HG03460 (cell line): Measurements from ENCODE around the gene GLIPR1L2.
A peak's percentile ranks its signal among the peaks of the same experiment; 100 is the strongest.

Source experiments
- ATAC-seq: cut with Tn5 transposase; IDR thresholded peaks from one replicate; pipeline ENCODE4 v1.9.1; 2021; ENCODE audit not compliant: unreplicated experiment

The GLIPR1L2 gene

DNA sequence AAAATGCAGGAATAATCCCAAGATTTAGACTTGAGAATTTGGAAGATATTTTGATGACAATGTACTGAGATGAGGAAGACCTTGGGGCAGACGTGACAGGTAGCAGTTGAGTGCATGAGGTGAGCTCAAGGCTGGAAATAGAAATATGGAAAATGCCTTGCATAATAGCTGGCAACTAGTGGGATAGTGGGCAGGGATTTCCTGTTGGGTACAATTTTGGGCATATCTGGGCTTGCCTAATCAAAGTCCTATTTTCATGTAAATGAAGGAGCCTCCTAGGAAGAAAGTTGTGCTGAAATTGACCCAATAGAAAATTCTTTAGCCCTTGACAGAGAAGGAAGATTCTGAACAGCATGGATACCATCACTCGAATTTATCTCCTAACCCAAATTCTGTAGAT, 83.2 kb downstream of the GLIPR1L2 start:
- no peak for ATAC-seq

DNA sequence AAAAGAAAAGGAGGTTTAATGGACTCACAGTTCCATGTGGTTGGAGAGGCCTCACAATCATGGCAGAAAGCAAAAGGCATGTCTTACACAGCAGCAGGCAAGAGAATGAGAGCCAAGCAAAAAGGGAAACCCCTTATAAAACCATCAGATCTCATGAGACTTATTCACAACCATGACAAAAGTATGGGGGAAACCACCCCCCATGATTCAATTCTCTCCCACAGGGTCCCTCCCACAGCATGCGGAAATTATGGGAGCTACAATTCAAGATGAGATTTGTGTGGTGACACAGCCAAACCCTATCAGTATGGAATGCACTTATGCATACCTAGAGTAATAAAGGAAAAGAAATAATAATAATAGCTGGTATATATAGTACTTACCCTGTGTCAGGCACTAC, 85.2 kb downstream of the GLIPR1L2 start:
- no peak for ATAC-seq

DNA sequence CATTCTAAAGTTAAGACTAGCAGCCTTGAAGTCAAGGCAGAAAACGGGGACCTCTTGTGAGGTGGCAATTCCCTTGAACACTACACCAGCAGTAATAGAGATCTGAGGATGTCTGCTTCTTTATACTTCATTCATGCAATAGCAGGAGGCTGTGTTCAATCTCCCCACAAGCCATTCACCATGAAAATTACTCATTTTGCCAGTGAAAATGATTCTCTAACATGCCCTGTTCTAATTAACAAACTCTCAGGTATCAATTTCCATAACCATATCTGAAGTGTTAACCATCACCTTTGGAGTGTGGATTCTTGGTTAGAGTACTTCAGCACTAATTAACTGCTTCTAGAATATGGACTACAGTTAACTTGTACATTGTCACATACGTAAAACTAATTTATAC, 86.2 kb downstream of the GLIPR1L2 start:
- ATAC-seq, result no peak

DNA sequence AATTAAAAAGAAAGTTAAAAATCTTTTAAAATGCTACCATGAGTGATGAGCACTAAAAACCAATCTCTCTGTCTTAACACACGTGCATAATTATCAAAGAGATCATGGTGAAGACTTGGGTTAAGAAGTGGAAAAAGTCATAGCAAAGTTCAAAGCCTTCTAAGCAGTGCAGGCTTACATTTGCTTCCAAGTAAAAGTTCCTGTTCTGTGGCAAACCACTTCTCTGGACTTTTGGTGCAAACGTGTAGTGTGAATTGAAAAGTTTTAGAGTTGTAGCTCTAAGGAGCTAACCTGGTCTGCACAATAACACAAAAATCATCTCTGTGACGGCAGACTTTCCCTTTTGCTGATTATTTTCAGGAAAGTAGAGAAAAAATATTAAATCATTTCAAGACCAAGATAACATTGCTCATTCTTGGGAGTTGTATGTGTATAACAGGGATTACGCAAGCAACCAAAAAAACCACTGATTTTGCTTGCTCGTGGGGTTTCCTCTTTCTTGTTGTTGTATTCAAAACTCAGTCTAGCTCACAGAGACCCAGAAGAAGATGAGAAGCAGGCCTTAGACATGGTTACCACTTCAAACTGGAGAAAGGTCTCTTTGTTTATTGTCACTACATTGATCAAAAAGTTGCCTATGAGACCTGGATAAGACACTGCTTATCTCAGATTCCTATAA, 87.4 kb downstream of the GLIPR1L2 start:
- ATAC-seq, result peak; percentile 26

DNA sequence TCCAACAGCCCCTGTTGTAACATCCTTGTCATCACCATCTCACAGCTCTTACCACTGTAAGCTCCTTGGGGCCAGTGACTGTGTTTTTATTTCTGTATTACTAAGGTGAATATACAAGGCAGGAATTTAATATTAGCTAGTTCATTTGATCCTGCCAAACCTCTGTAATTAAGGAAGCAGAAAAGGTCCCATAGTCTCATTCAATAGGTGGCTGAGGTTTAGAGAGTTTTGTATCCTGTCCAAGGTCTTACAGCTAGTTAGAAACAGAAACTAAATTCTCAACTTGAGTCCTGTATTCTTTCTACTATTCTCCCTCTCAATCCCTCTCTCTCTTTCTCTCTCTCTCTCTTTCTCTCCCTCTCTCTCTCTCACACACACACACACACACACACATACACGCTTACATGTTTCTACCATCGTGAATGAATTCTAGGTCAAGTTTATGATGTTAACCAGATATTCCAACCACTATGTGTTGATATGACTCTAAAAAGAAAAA, 89.1 kb downstream of the GLIPR1L2 start:
- ATAC-seq, result peak; percentile 41

DNA sequence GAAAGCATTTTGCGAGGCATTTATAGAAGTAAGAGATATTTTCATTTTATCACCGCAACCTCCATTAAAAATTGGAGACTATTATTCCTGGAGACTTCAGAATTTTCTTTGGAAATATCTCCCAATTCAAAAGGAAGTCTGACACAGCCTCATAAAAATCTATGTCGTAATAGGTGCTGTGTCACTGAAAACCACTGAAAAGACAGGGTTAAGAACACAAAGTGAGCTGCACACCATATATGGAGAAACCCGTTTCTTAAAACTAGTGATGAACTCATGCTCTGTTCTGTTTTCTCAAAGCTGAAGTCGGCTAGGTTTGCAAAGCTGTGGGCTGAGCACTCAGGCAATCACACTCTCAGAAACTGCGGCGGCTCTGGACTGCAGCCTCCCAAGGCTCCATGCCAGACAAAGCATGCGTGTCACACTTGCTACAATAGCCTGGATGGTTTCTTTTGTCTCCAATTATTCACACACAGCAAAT, 89.6 kb downstream of the GLIPR1L2 start, which contains the start of gene GLIPR1:
GLIPR1 (plus strand) TSS at position 287 of the 481 bp plus-strand sequence; CDS start at position 413, 126 bp downstream.
- peak; percentile 84 for ATAC-seq

DNA sequence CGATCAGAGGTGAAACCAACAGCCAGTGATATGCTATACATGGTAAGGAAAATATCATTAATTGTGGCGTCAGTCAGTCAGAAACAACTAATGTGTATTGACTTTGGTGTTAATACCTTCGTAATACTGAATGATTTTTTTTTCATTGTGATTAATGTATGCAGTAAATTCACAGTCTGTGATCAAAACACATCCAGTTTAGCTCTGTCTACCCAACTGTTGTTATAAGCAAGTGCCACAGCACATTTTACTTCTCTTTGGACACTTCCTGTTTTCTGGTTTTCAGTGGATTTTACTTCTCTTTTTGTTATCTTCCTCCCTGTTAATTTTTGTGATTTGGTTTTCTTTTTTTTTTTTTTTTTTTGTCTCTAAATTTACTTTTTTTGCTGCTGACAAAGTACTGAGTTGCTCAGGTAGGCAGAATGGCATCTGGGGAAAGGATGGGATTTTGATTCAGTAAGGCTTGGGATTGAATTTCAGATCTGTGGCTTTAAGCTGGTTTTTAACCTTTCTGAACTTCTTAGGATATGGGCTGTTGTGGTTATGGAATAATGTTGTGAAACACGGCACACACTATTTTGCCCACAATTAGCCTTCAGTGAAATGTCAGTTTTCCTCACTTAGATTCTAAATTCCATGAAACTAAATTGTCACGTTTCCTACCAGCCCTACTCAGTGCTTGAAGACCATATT, 90.3 kb downstream of the GLIPR1L2 start:
- ATAC-seq, result peak; percentile 8

- ATAC-seq, result no peak
Measured at GRCh38 chr12:75481774-75482173, 90.9 kb downstream of the GLIPR1L2 start.
